Loucy (cell line): ENCODE results near the gene POP4.

Experiments used
- H2AFZ ChIP-seq: fragments of 200-600 bp; sonication (generic); 2 replicates; pipeline ENCODE4 v1.6.0; 2016; ENCODE audit warnings: antibody characterized with exemption, mild to moderate bottlenecking, low read length, moderate library complexity
- H3F3A ChIP-seq: fragments of 200-600 bp; 2 replicates; pipeline ENCODE4 v1.6.0; 2016; ENCODE audit warnings: antibody characterized with exemption, low read depth, mild to moderate bottlenecking
- H3K27me3 ChIP-seq: fragments of 200-600 bp; sonication (generic); 2 replicates; pipeline ENCODE4 v1.6.1; 2014; ENCODE audit warnings: low read length, mild to moderate bottlenecking; ENCODE audit not compliant: insufficient read depth, poor library complexity, severe bottlenecking
- H3K36me3 ChIP-seq: fragments of 200-600 bp; sonication (generic); 2 replicates; pipeline ENCODE4 v1.6.1; 2016; ENCODE audit warnings: low read length; ENCODE audit not compliant: insufficient read depth
- H3K4me1 ChIP-seq: fragments of 200-600 bp; sonication (generic); 2 replicates; pipeline ENCODE4 v1.5.1; 2014; ENCODE audit warnings: low read length, mild to moderate bottlenecking; ENCODE audit not compliant: insufficient read depth, poor library complexity, severe bottlenecking
- H3K4me2 ChIP-seq: fragments of 200-600 bp; sonication (generic); 2 replicates; pipeline ENCODE4 v1.6.0; 2014; ENCODE audit warnings: antibody characterized with exemption, low read length, low read depth, mild to moderate bottlenecking; ENCODE audit not compliant: poor library complexity, severe bottlenecking
- H3K4me3 ChIP-seq: fragments of 200-600 bp; sonication (generic); 2 replicates; pipeline ENCODE4 v1.5.1; 2014; ENCODE audit warnings: low read length, mild to moderate bottlenecking, mixed read lengths; ENCODE audit not compliant: poor library complexity, severe bottlenecking
- H3K79me2 ChIP-seq: fragments of 200-600 bp; sonication (generic); 2 replicates; pipeline ENCODE4 v1.6.1; 2014; ENCODE audit warnings: low read length; ENCODE audit not compliant: insufficient read depth
- H3K9ac ChIP-seq: fragments of 200-600 bp; sonication (generic); 2 replicates; pipeline ENCODE4 v1.6.0; 2014; ENCODE audit warnings: mild to moderate bottlenecking, low read depth, low read length, moderate library complexity; ENCODE audit not compliant: poor library complexity, severe bottlenecking
- H3K9me2 ChIP-seq: fragments of 200-600 bp; sonication (generic); replicated peaks from 2 replicates; pipeline ENCODE4 v1.6.1; 2016; ENCODE audit warnings: low read depth, low read length, mixed read lengths
- H3K9me3 ChIP-seq: fragments of 200-600 bp; sonication (generic); 2 replicates; pipeline ENCODE4 v1.6.1; 2014; ENCODE audit warnings: mild to moderate bottlenecking, antibody characterized with exemption, low read length, low read depth; ENCODE audit not compliant: insufficient read depth
- H4K20me1 ChIP-seq: fragments of 200-600 bp; sonication (generic); 2 replicates; pipeline ENCODE4 v1.6.0; 2014; ENCODE audit warnings: antibody characterized with exemption, low read length, mild to moderate bottlenecking; ENCODE audit not compliant: insufficient read depth, poor library complexity, severe bottlenecking
- CTCF ChIP-seq: fragments of 200-600 bp; sonication (generic); conservative IDR thresholded peaks from 2 replicates; pipeline ENCODE4 v1.5.1; 2014; ENCODE audit warnings: mild to moderate bottlenecking, antibody characterized with exemption, low read length
- EZH2phosphoT487 ChIP-seq: fragments of 200-600 bp; IDR thresholded peaks from 2 replicates; pipeline ENCODE4 v1.6.1; 2018; ENCODE audit warnings: antibody characterized with exemption, mild to moderate bottlenecking, moderate library complexity, borderline replicate concordance

POP4 gene

GRCh38 chr19:29609636-29610035 lies 3.6 kb downstream of the POP4 start:
- Histone ChIP-seq H3K9me2 (no peaks in the 10 kb centered on the region), H3K4me3 (no peak overlapping the region), H4K20me1 (no peaks in the 10 kb centered on the region), H2AFZ (no peak overlapping the region), H3K9ac (no peak overlapping the region), H3F3A (no peaks in the 10 kb centered on the region), H3K9me3 (no peaks in the 10 kb centered on the region), H3K4me2 (no peak overlapping the region), H3K79me2 (peaks cover 26% of the 10 kb centered on the region), H3K36me3 (peaks cover 28% of the 10 kb centered on the region; the same call in 1 of the 2 replicates), H3K4me1 (peaks cover 9% of the 10 kb centered on the region), H3K27me3 (no peaks in the 10 kb centered on the region)
- TF ChIP-seq CTCF (no peak), EZH2phosphoT487 (no peak)

- no peak overlapping the region for H2AFZ ChIP-seq
- H3K4me1 ChIP-seq = peaks cover 6% of the 10 kb centered on the region
- TF ChIP-seq CTCF = no peak
- TF ChIP-seq EZH2phosphoT487 = no peak
- peaks cover 29% of the 10 kb centered on the region; the same call in 1 of the 2 replicates for H3K36me3 ChIP-seq
- no peaks in the 10 kb centered on the region for H4K20me1 ChIP-seq
- H3K9ac ChIP-seq = no peak overlapping the region
- no peaks in the 10 kb centered on the region for H3K27me3 ChIP-seq
- H3K9me2 ChIP-seq = no peaks in the 10 kb centered on the region
- no peaks in the 10 kb centered on the region for H3F3A ChIP-seq
- no peaks in the 10 kb centered on the region for H3K9me3 ChIP-seq
- no peak overlapping the region for H3K4me2 ChIP-seq
- peaks cover 21% of the 10 kb centered on the region for H3K79me2 ChIP-seq
- no peak overlapping the region for H3K4me3 ChIP-seq
These were observed 4.1 kb downstream of the POP4 start for GRCh38 chr19:29610213-29610573.

DNA sequence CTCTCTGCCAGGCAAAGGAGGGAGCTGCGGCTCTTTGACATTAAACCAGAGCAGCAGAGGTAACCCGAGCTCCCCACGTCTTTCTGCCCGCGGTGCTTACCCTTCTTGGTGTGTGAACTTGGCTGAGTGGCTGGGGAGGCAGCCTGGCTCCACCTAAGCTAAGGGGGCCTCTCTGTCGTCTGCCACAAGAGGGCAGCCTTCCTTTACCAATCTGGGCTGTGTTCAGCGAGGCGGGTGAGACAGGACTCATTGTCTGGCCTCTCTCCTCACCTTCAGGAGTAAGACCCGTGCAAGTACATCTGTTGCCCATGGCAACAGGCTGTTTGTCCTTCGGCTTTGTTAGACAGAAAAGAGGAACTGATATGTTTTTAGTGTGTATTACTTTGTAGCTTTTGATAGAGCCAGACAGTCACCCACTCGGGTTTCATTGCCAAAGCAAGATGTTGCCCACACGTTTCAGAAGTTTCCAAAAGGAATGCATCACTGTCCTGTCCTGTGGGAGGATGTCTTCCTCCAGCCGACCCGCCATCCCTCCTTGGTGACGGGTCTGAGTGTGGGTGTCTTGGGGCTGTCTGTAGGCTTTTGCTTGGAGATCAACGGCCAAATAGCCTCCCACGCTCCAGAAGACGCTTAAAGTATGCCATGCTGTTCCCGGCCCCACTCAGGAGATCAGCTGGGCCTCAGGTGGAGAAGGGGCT lies 4.6 kb downstream of the POP4 start:
- no peaks in the 10 kb centered on the region for H3K27me3 ChIP-seq
- H4K20me1 ChIP-seq = no peaks in the 10 kb centered on the region
- H2AFZ ChIP-seq = no peak overlapping the region
- no peak overlapping the region for H3K4me3 ChIP-seq
- H3K4me2 ChIP-seq = no peak overlapping the region
- H3F3A ChIP-seq = no peaks in the 10 kb centered on the region
- peaks cover 6% of the 10 kb centered on the region for H3K4me1 ChIP-seq
- no peaks in the 10 kb centered on the region for H3K9me2 ChIP-seq
- H3K9me3 ChIP-seq = no peaks in the 10 kb centered on the region
- H3K79me2 ChIP-seq = peaks cover 15% of the 10 kb centered on the region
- H3K9ac ChIP-seq = no peak overlapping the region
- TF ChIP-seq CTCF (peak; percentile 90), EZH2phosphoT487 (no peak)
- peaks cover 34% of the 10 kb centered on the region; the same call in 1 of the 2 replicates for H3K36me3 ChIP-seq
